ENCODE data around the gene SLC37A1. TPM values are rescaled to one million over a fixed set of nuclear protein-coding genes. Genes with fewer than 3 reads are reported as not detected.
A peak's percentile ranks its signal among the peaks of the same experiment; 100 is the strongest.

Gene SLC37A1
- total RNA-seq = 1 to 10 TPM; 2.0 to 5.0 TPM

DNA sequence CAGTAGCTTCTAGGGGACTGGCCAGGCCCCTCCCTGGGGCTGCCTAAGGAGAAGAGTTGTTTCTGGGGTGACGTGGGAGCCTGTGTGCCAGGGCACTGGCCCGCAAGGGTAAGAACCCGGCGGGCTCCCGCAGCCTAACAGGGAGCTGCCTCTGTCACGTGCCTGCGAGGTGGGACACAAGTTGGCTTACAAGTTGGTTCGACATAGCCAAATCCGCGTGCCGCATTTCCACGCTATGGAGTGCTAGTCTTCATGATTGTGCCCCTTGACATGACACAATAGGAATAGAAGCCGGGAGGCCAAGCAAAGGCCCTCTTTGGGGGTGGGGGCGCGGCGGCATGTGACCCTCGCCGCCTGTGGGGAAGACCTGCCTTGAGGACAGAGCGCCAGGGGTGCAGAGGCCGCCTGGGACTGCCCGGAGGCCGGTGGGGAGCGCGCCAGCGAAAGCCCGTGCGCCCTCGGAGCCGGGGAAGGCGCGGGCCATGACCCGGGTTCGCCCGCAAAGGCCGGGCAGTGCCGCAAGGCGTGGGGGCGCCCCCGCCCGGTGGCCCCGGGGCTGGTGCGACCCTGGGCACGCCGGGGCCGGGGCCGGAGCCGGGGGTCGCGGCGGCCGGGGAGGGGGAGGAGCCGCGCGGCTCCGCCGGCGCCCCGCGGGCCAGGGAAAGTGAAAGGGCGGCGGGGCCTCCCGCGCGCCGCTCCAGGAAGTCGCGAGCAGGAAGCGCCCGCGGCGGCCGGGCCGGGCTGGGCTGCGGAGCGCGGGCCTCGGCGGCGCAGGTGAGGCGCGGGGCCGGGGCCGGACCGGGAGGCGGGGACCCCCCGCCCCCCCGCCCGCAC is at the start of gene SLC37A1:
TSS of gene SLC37A1 (plus strand) at position 702 of the 834 bp plus-strand sequence. CDS start 4,603 bp downstream, outside the sequence.
- Histone ChIP-seq H3K4me1 (peaks cover 0 to 15% of the 10 kb centered on the region in 2 donors), H3K27ac (peak within 1 kb of the TSS; percentile 62 to 78), H3K27me3 (no peaks in the 10 kb centered on the region), H3K36me3 (no peaks in the 10 kb centered on the region), H3K9me3 (no peaks in the 10 kb centered on the region), H3K4me3 (peak within 1 kb of the TSS; percentile 79 to 83)
- TF ChIP-seq, protein P1, sequence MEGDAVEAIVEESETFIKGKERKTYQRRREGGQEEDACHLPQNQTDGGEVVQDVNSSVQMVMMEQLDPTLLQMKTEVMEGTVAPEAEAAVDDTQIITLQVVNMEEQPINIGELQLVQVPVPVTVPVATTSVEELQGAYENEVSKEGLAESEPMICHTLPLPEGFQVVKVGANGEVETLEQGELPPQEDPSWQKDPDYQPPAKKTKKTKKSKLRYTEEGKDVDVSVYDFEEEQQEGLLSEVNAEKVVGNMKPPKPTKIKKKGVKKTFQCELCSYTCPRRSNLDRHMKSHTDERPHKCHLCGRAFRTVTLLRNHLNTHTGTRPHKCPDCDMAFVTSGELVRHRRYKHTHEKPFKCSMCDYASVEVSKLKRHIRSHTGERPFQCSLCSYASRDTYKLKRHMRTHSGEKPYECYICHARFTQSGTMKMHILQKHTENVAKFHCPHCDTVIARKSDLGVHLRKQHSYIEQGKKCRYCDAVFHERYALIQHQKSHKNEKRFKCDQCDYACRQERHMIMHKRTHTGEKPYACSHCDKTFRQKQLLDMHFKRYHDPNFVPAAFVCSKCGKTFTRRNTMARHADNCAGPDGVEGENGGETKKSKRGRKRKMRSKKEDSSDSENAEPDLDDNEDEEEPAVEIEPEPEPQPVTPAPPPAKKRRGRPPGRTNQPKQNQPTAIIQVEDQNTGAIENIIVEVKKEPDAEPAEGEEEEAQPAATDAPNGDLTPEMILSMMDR (IDR thresholded peaks at IDR 0.05) = no peak
- no peak for DNase-seq (ENCODE audit: low spot score)

GRCh38 chr21:42463861-42464515 is 49.7 kb upstream of the SLC37A1 start:
- DNase-seq (ENCODE audit: low spot score) = no peak
- no peak overlapping the region for H3K27ac ChIP-seq
- no peaks in the 10 kb centered on the region for H3K4me1 ChIP-seq
- no peaks in the 10 kb centered on the region for H3K9me3 ChIP-seq
- H3K27me3 ChIP-seq = no peaks in the 10 kb centered on the region
- no peaks in the 10 kb centered on the region for H3K36me3 ChIP-seq
- TF ChIP-seq, protein P1 (IDR thresholded peaks at IDR 0.05) = no peak
- no peak overlapping the region for H3K4me3 ChIP-seq

- Histone ChIP-seq H3K27ac (no peak overlapping the region), H3K4me3 (no peak overlapping the region), H3K27me3 (no peaks in the 10 kb centered on the region), H3K4me1 (no peaks in the 10 kb centered on the region), H3K36me3 (no peaks in the 10 kb centered on the region), H3K9me3 (no peaks in the 10 kb centered on the region)
- DNase-seq (ENCODE audit: low spot score) = no peak
- TF ChIP-seq, protein P1 (IDR thresholded peaks at IDR 0.05) = no peak
Measured at GRCh38 chr21:42465008-42465802, 48.4 kb upstream of the SLC37A1 start.

DNA sequence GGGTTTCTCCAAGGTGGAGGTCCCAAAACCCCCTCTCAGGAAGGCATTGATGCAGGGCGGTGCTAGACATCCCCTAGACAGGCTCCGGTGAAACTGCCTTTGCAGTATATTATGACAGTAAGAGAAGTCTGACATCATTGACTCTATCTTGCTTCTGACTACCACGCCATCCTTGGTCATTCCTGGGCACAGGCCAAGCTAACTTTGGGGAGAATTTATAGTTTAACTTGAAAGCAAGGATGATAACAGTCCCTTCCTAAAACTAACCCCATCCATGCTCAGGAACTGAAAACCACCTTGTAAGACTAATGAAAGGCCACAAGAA is 47.9 kb upstream of the SLC37A1 start:
- Histone ChIP-seq H3K27ac (no peak overlapping the region), H3K27me3 (no peaks in the 10 kb centered on the region), H3K4me1 (no peaks in the 10 kb centered on the region), H3K9me3 (no peaks in the 10 kb centered on the region), H3K4me3 (no peak overlapping the region), H3K36me3 (no peaks in the 10 kb centered on the region)
- DNase-seq (ENCODE audit: low spot score) = no peak
- TF ChIP-seq, protein P1 (IDR thresholded peaks at IDR 0.05) = no peak

DNA sequence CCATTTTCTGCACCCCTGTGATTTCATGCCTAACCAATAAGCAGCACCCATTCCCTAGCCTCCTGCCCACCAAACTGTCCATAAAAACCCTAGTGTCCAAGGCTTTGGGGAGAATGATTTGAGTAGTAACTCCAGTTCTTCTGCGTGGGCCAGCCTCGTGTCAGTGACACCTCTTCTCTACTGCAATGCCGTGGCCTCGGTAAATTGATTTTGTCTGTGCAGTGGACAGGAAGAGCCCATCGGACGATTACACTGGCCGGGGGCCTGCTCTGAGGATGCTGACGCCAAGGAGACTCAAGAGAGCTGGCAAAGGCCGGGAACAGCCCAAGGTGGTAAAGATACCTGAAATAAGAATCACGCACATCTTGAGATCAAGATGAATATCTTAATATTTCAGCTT is 47.0 kb upstream of the SLC37A1 start:
- TF ChIP-seq, protein P1 (IDR thresholded peaks at IDR 0.05) = no peak
- H3K36me3 ChIP-seq = no peaks in the 10 kb centered on the region
- no peaks in the 10 kb centered on the region for H3K27me3 ChIP-seq
- H3K27ac ChIP-seq = no peak overlapping the region
- DNase-seq (ENCODE audit: low spot score) = no peak
- no peaks in the 10 kb centered on the region for H3K9me3 ChIP-seq
- peak overlapping the region in 1 of 2 donors; percentile 4 for H3K4me3 ChIP-seq
- H3K4me1 ChIP-seq = no peaks in the 10 kb centered on the region

Measured in right atrium auricular region (tissue), 2 donors.